HepG2 (cell line): ENCODE data around the gene PEMT. TPM values are rescaled to one million over a fixed set of nuclear protein-coding genes. Genes with fewer than 3 reads are reported as not detected.

ENCODE experiments used
- ISL2 ChIP-seq: sonication (generic); formaldehyde crosslinking; IDR thresholded peaks from 2 replicates; pipeline ENCODE4 v1.5.0; 2020; ENCODE audit warnings: missing genetic modification reagents
- MXD1 ChIP-seq: sonication (generic); formaldehyde crosslinking; IDR thresholded peaks from 2 replicates; pipeline ENCODE4 v1.4.0; 2020; ENCODE audit warnings: mild to moderate bottlenecking, missing genetic modification reagents
- NR2F1 ChIP-seq, 2 experiments: fragments of 450-650 bp in 1 of 2; formaldehyde crosslinking in 1 of 2; IDR thresholded peaks; 2 replicates each; pipeline versions ENCODE4 v1.5.0 to v1.6.1; 2016 to 2020; ENCODE audit warnings: mild to moderate bottlenecking in 1 of 2, missing compliant biosample characterization in 1 of 2, missing genetic modification reagents in 1 of 2, moderate library complexity in 1 of 2
- REL ChIP-seq: sonication (generic); formaldehyde crosslinking; conservative IDR thresholded peaks from 2 replicates; pipeline ENCODE4 v1.8.0; 2022; ENCODE audit warnings: mild to moderate bottlenecking, missing genetic modification reagents, moderate library complexity
- SMC3 ChIP-seq: IDR thresholded peaks from 2 replicates; pipeline ENCODE4 v1.6.1; 2011; ENCODE audit warnings: low read length, improper control_type of control experiment
- SOX13 ChIP-seq, 3 experiments: fragments of 450-650 bp in 1 of 3; sonication (generic) in 1 of 3; formaldehyde crosslinking in 1 of 3; IDR thresholded peaks in 2 of 3; conservative IDR thresholded peaks in 1 of 3; 2 replicates each; pipeline versions ENCODE4 v1.5.0 to v1.6.1; 2016 to 2020; ENCODE audit warnings: antibody characterized with exemption in 1 of 3, mild to moderate bottlenecking in 1 of 3, missing compliant biosample characterization in 1 of 3, missing genetic modification reagents in 1 of 3, moderate library complexity in 1 of 3
- THRA ChIP-seq: sonication (generic); formaldehyde crosslinking; IDR thresholded peaks from 2 replicates; pipeline ENCODE4 v1.4.0; 2020; ENCODE audit warnings: missing genetic modification reagents, borderline replicate concordance
- U2AF1 ChIP-seq: fragments of 200-400 bp; formaldehyde crosslinking; optimal IDR thresholded peaks from 2 replicates; pipeline ENCODE3; 2017; ENCODE audit warnings: mild to moderate bottlenecking, low read depth, low read length
- ZNF101 ChIP-seq: sonication (generic); formaldehyde crosslinking; IDR thresholded peaks from 2 replicates; pipeline ENCODE4 v1.4.0; 2020; ENCODE audit warnings: mild to moderate bottlenecking, low read depth, missing genetic modification reagents, borderline replicate concordance
- ZNF280B ChIP-seq: sonication (generic); formaldehyde crosslinking; IDR thresholded peaks from 2 replicates; pipeline ENCODE4 v1.5.0; 2020; ENCODE audit warnings: missing genetic modification reagents, mild to moderate bottlenecking, borderline replicate concordance
- ZNF317 ChIP-seq: sonication (generic); formaldehyde crosslinking; IDR thresholded peaks from 2 replicates; pipeline ENCODE4 v1.5.0; 2020; ENCODE audit warnings: mild to moderate bottlenecking, missing genetic modification reagents
- ZNF652 ChIP-seq: IDR thresholded peaks from 2 replicates; pipeline ENCODE4 v1.6.1; 2016; ENCODE audit warnings: low read depth, borderline replicate concordance
- ZNF75D ChIP-seq: sonication (generic); formaldehyde crosslinking; IDR thresholded peaks from 2 replicates; pipeline ENCODE4 v1.8.1; 2023; ENCODE audit warnings: missing genetic modification reagents, mild to moderate bottlenecking, borderline replicate concordance
- ZNF772 ChIP-seq: sonication (generic); formaldehyde crosslinking; IDR thresholded peaks from 2 replicates; pipeline ENCODE4 v1.5.0; 2020; ENCODE audit warnings: mild to moderate bottlenecking, missing genetic modification reagents
- ZSCAN12 ChIP-seq: sonication (generic); formaldehyde crosslinking; IDR thresholded peaks from 2 replicates; pipeline ENCODE4 v1.9.0; 2021; ENCODE audit warnings: mild to moderate bottlenecking, missing genetic modification reagents
- polyA plus RNA-seq, 8 experiments: library from polyadenylated mRNA; depleted of rRNA in 3 of 8; stranded (reverse) in 7 of 8; unstranded in 1 of 8; fragments of >200 nt; fragmentation: Illumina TruSeq in 4 of 8; extraction: Trizol in 4 of 8; gene quantifications; 2 replicates each; pipeline versions ENCODE4 v1.2.1 to v1.2.3, GENCODE V29; 2011 to 2016; ENCODE audit warnings: low read depth in 4 of 8, missing spikeins in 1 of 8, mixed read lengths in 1 of 8; ENCODE audit not compliant: insufficient read depth in 1 of 8
- total RNA-seq, 5 experiments: library from RNA; depleted of rRNA; stranded (reverse); fragments of >200 nt; fragmentation: Illumina TruSeq; extraction: Trizol; gene quantifications; 2 replicates each; pipeline ENCODE4 v1.2.3, GENCODE V29; 2016; ENCODE audit warnings: low read depth in 1 of 5
- TF ChIP-seq, protein P1 (sequence below): sonication (generic); formaldehyde crosslinking; IDR thresholded peaks from 2 replicates; pipeline ENCODE4 v1.9.0; 2021; ENCODE audit warnings: missing genetic modification reagents, borderline replicate concordance
- TF ChIP-seq, protein P2 (sequence below): sonication (generic); formaldehyde crosslinking; IDR thresholded peaks from 2 replicates; pipeline ENCODE4 v1.4.0; 2020; ENCODE audit warnings: missing genetic modification reagents

The PEMT gene
- total and polyA plus RNA-seq, 2 of the 13 experiments (the other 11 are each of a cell fraction or from before 2014, with no cell fraction given), result 31.7 to 43.6 TPM

- TF ChIP-seq ZNF101 (no peak), ZNF75D (CRISPR knock-in tag) (no peak), THRA (CRISPR knock-in tag) (no peak), ZNF280B (CRISPR knock-in tag) (no peak), U2AF1 (no peak), ZNF317 (CRISPR knock-in tag) (no peak), REL (CRISPR knock-in tag) (no peak), SOX13 (IDR thresholded peaks at IDR 0.05) (no peak), SOX13 (CRISPR knock-in tag; conservative IDR thresholded peaks at IDR 0.05 in 1 of 2, IDR thresholded peaks at IDR 0.05 in 1 of 2) (peak in 1 of 2 experiments; percentile 47; a peak in 2 of 4 replicates), ZNF772 (CRISPR knock-in tag) (no peak), NR2F1 (CRISPR knock-in tag; IDR thresholded peaks at IDR 0.05) (peak in 1 of 2 experiments; percentile 77; a peak in 3 of 4 replicates), ZNF652 (CRISPR knock-in tag) (no peak), ZSCAN12 (CRISPR knock-in tag) (no peak), SMC3 (peak; percentile 20; the same call in 1 of the 2 replicates), MXD1 (CRISPR knock-in tag) (no peak), ISL2 (CRISPR knock-in tag) (no peak)
- TF ChIP-seq, protein P1, sequence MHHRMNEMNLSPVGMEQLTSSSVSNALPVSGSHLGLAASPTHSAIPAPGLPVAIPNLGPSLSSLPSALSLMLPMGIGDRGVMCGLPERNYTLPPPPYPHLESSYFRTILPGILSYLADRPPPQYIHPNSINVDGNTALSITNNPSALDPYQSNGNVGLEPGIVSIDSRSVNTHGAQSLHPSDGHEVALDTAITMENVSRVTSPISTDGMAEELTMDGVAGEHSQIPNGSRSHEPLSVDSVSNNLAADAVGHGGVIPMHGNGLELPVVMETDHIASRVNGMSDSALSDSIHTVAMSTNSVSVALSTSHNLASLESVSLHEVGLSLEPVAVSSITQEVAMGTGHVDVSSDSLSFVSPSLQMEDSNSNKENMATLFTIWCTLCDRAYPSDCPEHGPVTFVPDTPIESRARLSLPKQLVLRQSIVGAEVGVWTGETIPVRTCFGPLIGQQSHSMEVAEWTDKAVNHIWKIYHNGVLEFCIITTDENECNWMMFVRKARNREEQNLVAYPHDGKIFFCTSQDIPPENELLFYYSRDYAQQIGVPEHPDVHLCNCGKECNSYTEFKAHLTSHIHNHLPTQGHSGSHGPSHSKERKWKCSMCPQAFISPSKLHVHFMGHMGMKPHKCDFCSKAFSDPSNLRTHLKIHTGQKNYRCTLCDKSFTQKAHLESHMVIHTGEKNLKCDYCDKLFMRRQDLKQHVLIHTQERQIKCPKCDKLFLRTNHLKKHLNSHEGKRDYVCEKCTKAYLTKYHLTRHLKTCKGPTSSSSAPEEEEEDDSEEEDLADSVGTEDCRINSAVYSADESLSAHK, result no peak
- TF ChIP-seq, protein P2, sequence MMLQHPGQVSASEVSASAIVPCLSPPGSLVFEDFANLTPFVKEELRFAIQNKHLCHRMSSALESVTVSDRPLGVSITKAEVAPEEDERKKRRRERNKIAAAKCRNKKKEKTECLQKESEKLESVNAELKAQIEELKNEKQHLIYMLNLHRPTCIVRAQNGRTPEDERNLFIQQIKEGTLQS (CRISPR knock-in tag), result no peak
Observed at GRCh38 chr17:17580662-17581470, 10.6 kb downstream of the PEMT start (continued).
